ENCODE measurements around the gene PRKCB.

PRKCB gene

DNA sequence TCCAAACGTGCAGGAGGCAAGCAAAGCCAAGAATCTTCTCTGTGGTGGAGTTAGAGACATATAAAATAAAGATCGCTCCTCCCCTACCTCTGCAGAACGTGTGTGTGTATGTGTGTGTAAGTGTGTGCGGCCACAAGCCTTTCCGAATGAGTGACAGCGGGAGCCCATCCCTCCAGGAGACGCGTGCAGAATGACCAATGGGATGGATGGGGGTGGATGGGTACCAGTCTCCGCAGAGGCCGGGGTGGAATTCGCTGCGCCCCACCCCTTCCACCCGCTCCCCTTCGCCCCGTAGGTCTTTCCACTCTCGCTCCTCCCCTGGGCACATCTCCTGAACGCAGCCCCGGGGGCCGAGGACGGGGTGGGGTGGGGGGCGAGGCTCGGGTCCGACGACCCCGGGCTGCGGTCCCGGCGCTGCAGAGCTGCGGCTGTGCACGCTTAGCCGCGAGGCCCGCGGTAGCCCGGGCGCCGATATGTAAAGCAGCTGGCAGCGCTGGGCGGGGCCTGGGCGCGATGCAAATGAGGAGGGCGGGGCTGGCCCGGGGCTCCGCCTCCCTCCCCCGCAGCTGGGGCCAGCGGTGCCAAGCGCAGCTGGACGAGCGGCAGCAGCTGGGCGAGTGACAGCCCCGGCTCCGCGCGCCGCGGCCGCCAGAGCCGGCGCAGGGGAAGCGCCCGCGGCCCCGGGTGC, at the start of gene PRKCB:
PRKCB (plus strand) TSS at position 594 of the 688 bp plus-strand sequence.
- Histone ChIP-seq H3K36me3 (ENCODE audit: insufficient read depth, low read length) (no peaks in the 10 kb centered on the region), H2AFZ (ENCODE audit: low read depth, low read length) (peak within 1 kb of the TSS; percentile 33), H3K4me3 (ENCODE audit: low read length) (peak within 1 kb of the TSS; percentile 38), H3K4me1 (ENCODE audit: insufficient read depth, low read length) (peaks cover 5% of the 10 kb centered on the region), H3K27me3 (ENCODE audit: insufficient read depth, low read length) (peaks cover 55% of the 10 kb centered on the region), H3K9me3 (ENCODE audit: low read length) (no peaks in the 10 kb centered on the region)

DNA sequence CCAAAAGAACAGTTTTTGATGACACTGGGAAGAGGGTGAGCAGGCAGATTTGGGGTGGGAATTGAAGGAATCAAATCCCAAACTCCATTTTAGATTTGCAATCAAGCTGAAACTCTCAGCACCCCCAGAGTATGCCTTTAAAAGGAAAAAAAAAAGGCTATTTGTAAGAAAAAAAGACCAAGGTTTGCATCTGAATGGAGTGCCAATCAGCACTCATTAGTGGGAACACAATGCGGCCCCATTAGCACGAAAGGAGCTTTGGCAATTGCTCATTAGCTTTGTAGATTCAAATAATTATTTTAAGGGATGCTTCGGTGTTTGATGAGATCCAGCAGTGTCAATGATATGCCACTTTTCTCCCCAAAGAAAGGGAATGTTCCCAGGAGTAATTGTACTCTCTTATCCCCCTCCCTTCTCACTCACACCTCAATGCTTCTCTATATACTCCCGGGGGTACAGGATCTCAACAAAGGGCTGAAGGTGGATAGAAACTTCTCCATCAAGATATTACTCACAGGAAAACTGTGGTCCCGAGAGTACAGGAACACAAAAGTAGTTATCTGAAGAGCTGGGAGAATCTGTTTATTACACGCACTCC, 48.7 kb upstream of the PRKCB start:
- Histone ChIP-seq H3K9me3 (ENCODE audit: low read length) (no peaks in the 10 kb centered on the region), H3K4me1 (ENCODE audit: insufficient read depth, low read length) (no peaks in the 10 kb centered on the region), H2AFZ (ENCODE audit: low read depth, low read length) (no peak overlapping the region), H3K36me3 (ENCODE audit: insufficient read depth, low read length) (no peaks in the 10 kb centered on the region), H3K4me3 (ENCODE audit: low read length) (no peak overlapping the region), H3K27me3 (ENCODE audit: insufficient read depth, low read length) (no peaks in the 10 kb centered on the region)

DNA sequence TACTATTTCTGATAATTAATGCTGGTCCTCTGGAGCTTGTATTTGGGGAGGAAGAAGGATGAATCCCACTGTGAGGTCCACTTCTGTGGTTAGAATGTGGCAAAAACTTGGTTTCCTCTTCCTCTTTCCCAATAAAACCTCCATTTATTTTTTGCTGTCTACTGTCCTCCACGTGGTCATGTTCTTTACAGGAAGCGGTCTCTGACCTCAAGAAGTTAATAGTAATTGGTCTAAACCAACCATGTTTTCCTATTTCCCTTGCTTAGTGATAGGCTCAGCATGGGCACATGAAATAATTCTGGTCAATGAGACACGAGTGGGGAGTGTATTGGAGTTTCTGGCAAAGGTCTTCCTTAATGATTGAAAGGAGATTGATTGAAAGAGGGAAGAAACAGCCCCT, 47.1 kb upstream of the PRKCB start:
- Histone ChIP-seq H3K36me3 (ENCODE audit: insufficient read depth, low read length) (no peaks in the 10 kb centered on the region), H2AFZ (ENCODE audit: low read depth, low read length) (no peak overlapping the region), H3K9me3 (ENCODE audit: low read length) (no peaks in the 10 kb centered on the region)

DNA sequence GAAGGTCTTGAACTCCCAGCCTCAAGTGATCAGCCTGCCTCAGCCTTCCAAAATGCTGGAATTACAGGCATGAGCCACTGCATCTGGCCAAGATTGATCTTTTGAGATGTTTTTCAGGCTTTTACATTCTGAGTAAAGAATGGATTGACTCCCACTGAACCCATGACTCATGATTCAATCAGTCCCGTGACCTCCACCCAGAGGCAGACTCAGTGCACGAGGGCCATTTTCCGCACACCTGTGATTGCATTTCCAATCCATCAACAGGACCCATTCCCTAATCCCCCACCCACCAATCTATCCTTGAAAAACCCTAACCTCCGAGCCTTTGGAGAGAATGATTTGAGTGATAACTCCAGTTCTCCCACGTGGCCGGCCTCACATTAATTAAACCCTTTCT, 40.4 kb upstream of the PRKCB start:
- H3K4me3 ChIP-seq (ENCODE audit: low read length) = no peak overlapping the region
- no peaks in the 10 kb centered on the region for H3K36me3 ChIP-seq (ENCODE audit: insufficient read depth, low read length)
- H3K27me3 ChIP-seq (ENCODE audit: insufficient read depth, low read length) = no peaks in the 10 kb centered on the region
- no peaks in the 10 kb centered on the region for H3K9me3 ChIP-seq (ENCODE audit: low read length)
- H2AFZ ChIP-seq (ENCODE audit: low read depth, low read length) = no peak overlapping the region
- no peaks in the 10 kb centered on the region for H3K4me1 ChIP-seq (ENCODE audit: insufficient read depth, low read length)

More for the DNA sequence above, 47.1 kb upstream of the PRKCB start:
- H3K4me3 ChIP-seq (ENCODE audit: low read length) = no peak overlapping the region
- no peaks in the 10 kb centered on the region for H3K27me3 ChIP-seq (ENCODE audit: insufficient read depth, low read length)
- no peaks in the 10 kb centered on the region for H3K4me1 ChIP-seq (ENCODE audit: insufficient read depth, low read length)

DNA sequence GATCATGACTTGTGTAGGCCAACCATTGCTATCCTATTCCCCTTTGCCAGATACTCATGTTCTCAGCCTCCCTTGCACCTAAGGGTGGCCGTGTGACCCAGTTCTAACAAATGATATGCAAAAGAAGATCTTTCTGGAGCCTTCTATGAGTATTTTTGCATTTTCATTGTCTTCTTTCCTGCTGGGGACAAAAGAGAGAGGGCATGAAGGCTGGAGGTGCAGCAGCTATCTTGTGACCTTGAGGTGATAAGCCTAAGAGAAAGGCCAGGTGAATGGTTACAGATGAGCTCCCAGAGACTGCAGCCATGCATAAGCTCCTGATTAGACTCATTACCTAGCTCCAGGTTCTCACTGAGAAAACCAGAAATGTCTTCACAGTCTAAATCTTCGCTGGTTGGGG, 38.8 kb upstream of the PRKCB start:
- no peaks in the 10 kb centered on the region for H3K4me1 ChIP-seq (ENCODE audit: insufficient read depth, low read length)
- H3K4me3 ChIP-seq (ENCODE audit: low read length) = no peak overlapping the region
- no peak overlapping the region for H2AFZ ChIP-seq (ENCODE audit: low read depth, low read length)
- H3K27me3 ChIP-seq (ENCODE audit: insufficient read depth, low read length) = no peaks in the 10 kb centered on the region
- H3K36me3 ChIP-seq (ENCODE audit: insufficient read depth, low read length) = no peaks in the 10 kb centered on the region
- no peaks in the 10 kb centered on the region for H3K9me3 ChIP-seq (ENCODE audit: low read length)

DNA sequence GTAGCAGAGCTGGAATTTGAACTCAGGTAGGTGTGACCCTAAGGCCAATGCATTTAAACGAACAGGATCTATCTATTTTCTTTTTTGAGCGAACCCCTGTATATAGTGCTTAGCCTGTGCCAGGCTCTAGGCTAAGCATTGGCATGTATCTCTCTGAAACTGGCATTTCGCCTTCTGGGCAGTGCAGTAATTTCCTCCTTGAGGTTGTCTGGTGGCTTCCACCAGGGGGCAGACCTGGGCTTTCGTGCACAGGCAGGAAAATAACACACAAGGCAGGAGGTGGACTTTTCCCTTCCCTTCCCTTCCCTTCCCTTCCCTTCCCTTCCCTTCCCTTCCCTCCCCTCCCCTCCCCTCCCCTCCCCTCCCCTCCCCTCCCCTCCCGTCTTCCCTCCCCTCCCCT, 34.4 kb upstream of the PRKCB start:
- no peaks in the 10 kb centered on the region for H3K36me3 ChIP-seq (ENCODE audit: insufficient read depth, low read length)
- no peak overlapping the region for H3K4me3 ChIP-seq (ENCODE audit: low read length)
- H3K9me3 ChIP-seq (ENCODE audit: low read length) = no peaks in the 10 kb centered on the region
- H3K4me1 ChIP-seq (ENCODE audit: insufficient read depth, low read length) = no peaks in the 10 kb centered on the region
- H2AFZ ChIP-seq (ENCODE audit: low read depth, low read length) = no peak overlapping the region
- H3K27me3 ChIP-seq (ENCODE audit: insufficient read depth, low read length) = no peaks in the 10 kb centered on the region

DNA sequence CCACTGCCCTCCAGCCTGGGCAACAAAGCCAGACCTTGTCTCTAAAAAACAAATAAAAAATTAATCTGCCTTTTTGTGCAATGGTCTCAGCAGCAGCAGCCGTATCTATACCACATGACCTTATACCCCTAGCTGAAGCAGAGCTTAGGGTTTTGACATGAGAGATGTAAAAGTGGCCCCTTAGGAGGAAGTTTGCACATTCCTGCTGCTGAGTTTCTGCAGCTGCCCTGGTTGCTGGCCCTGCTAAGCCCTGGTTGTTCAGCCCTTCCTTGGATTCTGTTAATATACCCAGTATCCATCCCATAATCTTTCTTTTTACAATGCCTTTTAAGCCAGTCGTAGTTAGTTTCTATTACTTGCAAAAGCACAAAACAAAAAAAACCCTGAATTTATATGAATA, 33.0 kb upstream of the PRKCB start:
- H3K9me3 ChIP-seq (ENCODE audit: low read length) = no peaks in the 10 kb centered on the region
- no peaks in the 10 kb centered on the region for H3K36me3 ChIP-seq (ENCODE audit: insufficient read depth, low read length)
- no peaks in the 10 kb centered on the region for H3K4me1 ChIP-seq (ENCODE audit: insufficient read depth, low read length)
- no peak overlapping the region for H3K4me3 ChIP-seq (ENCODE audit: low read length)
- H2AFZ ChIP-seq (ENCODE audit: low read depth, low read length) = no peak overlapping the region
- H3K27me3 ChIP-seq (ENCODE audit: insufficient read depth, low read length) = no peaks in the 10 kb centered on the region

DNA sequence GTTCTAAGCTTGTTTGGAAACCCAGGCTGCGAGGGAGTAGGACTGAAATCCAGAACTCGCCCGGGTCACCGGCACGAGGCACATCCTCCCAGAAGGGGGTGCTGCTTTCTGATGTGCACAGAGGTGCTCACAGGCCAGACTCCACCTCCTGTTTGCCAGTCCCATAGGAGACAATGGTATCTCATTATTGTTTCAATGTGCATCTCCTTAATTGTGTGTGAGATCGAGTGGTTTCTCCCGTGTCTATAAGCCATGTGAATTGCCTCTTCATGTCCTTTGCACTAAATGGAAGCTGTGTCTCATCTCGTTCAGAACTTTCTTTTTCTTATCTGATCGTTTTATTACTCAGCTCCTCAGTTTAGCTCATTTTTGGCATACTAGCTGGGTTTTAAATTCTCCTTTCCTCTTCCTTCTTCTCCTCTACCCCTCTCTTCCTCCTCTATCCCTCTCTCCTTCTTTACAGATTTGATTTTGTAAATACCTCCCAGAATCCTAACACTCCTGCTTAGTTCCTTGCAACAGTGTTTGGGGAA, 32.1 kb upstream of the PRKCB start:
- Histone ChIP-seq H3K4me1 (ENCODE audit: insufficient read depth, low read length) (no peaks in the 10 kb centered on the region), H3K36me3 (ENCODE audit: insufficient read depth, low read length) (no peaks in the 10 kb centered on the region), H3K27me3 (ENCODE audit: insufficient read depth, low read length) (no peaks in the 10 kb centered on the region), H3K9me3 (ENCODE audit: low read length) (no peaks in the 10 kb centered on the region), H3K4me3 (ENCODE audit: low read length) (no peak overlapping the region), H2AFZ (ENCODE audit: low read depth, low read length) (no peak overlapping the region)

DNA sequence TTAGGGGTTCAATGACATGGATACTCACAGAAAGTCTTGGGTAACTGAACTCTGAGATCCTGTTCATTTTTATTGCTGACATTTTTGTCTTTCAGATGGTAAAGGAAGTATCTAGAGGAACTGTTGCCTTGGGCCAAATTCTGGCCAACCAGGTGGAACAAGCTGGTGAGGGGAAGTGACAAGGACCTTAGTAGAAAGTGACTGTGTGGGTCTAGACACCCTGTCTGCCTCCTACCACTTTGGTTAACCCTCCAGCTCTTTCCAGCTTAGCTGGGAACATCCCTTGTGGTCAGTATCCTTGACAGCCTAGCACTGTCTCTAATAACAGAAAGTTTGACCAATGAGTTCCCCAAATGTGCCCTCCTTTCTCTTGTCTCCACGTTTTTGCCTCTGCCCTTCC, 28.8 kb upstream of the PRKCB start:
- H3K36me3 ChIP-seq (ENCODE audit: insufficient read depth, low read length) = no peaks in the 10 kb centered on the region
- no peak overlapping the region for H2AFZ ChIP-seq (ENCODE audit: low read depth, low read length)
- H3K4me3 ChIP-seq (ENCODE audit: low read length) = no peak overlapping the region
- H3K4me1 ChIP-seq (ENCODE audit: insufficient read depth, low read length) = no peaks in the 10 kb centered on the region
- H3K9me3 ChIP-seq (ENCODE audit: low read length) = no peaks in the 10 kb centered on the region
- no peaks in the 10 kb centered on the region for H3K27me3 ChIP-seq (ENCODE audit: insufficient read depth, low read length)

DNA sequence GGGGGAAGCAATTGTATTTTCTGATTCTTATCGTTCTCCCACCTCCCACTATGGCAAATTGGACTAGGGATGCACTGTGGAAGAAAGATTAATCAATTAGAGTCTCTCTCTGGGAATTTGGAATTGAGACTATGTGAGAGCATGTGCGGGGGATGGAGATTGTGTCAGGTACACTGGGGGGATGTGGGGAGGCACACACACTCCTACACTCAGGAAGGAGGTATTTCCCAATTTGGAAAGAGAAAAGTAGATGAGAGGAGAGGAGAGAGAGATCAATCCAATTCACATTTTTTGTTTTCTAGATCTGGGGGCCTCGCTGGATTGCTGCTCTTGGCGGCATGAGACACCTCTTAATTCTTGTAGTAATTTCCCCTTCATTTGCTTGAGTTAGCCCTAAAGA, 14.3 kb upstream of the PRKCB start:
- no peaks in the 10 kb centered on the region for H3K27me3 ChIP-seq (ENCODE audit: insufficient read depth, low read length)
- no peaks in the 10 kb centered on the region for H3K36me3 ChIP-seq (ENCODE audit: insufficient read depth, low read length)
- no peak overlapping the region for H2AFZ ChIP-seq (ENCODE audit: low read depth, low read length)
- no peak overlapping the region for H3K4me3 ChIP-seq (ENCODE audit: low read length)
- H3K4me1 ChIP-seq (ENCODE audit: insufficient read depth, low read length) = no peaks in the 10 kb centered on the region
- H3K9me3 ChIP-seq (ENCODE audit: low read length) = no peaks in the 10 kb centered on the region

DNA sequence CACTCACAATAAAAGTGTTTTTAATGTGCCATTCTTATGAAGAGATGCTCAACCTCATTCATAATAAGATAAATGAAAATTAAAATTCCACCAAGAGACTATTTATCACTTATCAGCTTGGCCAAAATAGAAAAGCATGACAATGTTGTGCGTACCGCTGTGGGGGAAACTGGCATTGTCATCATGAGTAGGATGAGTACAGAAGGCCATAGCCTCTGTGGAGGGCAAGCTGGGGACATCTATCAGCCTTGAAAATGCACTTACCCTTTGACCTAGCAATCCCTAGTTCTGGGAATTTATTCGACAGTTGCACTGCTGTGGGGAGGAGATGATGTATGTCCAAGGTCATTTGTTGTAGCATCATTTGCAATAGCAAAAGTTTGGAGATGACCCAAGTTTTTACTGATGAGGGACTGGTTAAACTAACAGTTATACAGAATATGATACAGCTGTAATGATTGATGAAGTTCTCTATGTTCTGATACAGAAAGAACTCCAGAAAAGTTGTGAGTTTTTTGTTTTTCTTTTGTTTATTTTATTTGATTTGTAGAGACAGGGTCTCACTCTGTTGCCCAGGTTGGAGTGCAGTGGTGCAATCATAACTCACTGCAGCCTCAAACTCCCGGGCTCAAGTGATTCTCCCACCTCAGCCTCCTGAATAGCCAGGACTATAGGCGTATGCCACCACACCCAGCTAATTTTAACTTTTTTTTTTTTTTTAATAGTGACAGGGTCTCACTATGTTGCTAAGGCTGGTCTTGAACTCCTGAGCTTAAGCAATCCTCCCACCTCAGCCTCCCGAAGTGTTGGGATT, 13.7 kb upstream of the PRKCB start:
- no peaks in the 10 kb centered on the region for H3K36me3 ChIP-seq (ENCODE audit: insufficient read depth, low read length)
- H2AFZ ChIP-seq (ENCODE audit: low read depth, low read length) = no peak overlapping the region
- H3K4me1 ChIP-seq (ENCODE audit: insufficient read depth, low read length) = no peaks in the 10 kb centered on the region
- peaks cover 3% of the 10 kb centered on the region for H3K27me3 ChIP-seq (ENCODE audit: insufficient read depth, low read length)
- H3K4me3 ChIP-seq (ENCODE audit: low read length) = no peak overlapping the region
- no peaks in the 10 kb centered on the region for H3K9me3 ChIP-seq (ENCODE audit: low read length)

DNA sequence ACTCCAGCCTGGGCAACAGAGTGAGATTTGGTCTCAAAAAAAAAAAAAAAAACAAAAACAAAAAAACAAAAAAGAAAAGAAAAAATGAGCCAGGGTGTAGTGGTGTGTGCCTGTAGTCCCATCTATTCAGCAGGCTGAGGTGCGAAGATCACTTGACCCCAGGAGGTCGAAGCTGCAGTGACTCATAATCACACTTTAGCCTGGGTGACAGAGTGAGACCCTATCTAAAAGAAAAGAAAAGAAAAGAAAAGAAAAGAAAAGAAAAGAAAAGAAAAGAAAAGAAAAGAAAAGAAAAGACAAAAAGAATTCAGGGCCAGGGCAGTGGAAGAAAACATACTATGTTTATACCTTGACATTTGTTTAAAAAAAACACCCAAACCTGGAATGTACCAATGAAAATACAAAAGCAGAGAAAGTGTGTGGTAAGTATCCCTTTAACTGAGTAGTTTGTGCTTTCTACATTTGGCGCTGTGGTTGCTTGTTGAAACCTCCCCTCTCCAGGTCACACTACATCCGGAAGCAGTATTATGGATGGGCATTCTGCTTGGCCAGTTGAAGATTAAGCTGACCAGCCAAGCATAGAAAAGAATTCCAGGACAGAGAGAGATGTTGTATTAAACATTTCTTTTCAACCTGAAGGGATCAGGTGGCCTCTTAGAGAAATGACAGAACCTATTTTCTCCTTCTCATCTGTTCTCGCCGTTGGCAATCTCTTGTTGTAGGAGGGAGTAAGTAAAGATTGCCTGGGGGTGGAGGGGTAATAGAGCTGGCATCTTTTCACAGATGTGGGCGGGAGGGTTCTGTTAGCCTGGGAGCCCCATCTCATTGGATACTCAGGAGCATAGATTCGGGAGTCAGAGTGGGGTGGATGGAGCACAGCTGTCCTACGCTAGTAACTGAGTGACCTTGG, 12.1 kb upstream of the PRKCB start:
- Histone ChIP-seq H2AFZ (ENCODE audit: low read depth, low read length) (no peak overlapping the region), H3K9me3 (ENCODE audit: low read length) (no peaks in the 10 kb centered on the region), H3K27me3 (ENCODE audit: insufficient read depth, low read length) (peaks cover 3% of the 10 kb centered on the region), H3K4me1 (ENCODE audit: insufficient read depth, low read length) (no peaks in the 10 kb centered on the region), H3K36me3 (ENCODE audit: insufficient read depth, low read length) (no peaks in the 10 kb centered on the region), H3K4me3 (ENCODE audit: low read length) (no peak overlapping the region)
